Suprapubic skin (tissue), 4 donors: ENCODE measurements around the gene MS4A5.

Experiments
- POLR2A ChIP-seq, 2 donors: fragments of 450-650 bp; IDR thresholded peaks; one replicate each; pipeline ENCODE4 v1.6.1; 2017; ENCODE audit warnings: antibody characterized with exemption in 2 of 2, mild to moderate bottlenecking in 2 of 2, moderate library complexity in 2 of 2
- POLR2AphosphoS5 ChIP-seq, 3 donors: sonication (generic); formaldehyde crosslinking; IDR thresholded peaks; one replicate each; pipeline ENCODE4 v1.6.1; 2017; ENCODE audit warnings: antibody characterized with exemption in 3 of 3
- TF ChIP-seq, protein P1 (sequence below), 2 donors: fragments of 200-600 bp in 1 of 2; fragments of 450-650 bp in 1 of 2; sonication (generic) in 1 of 2; IDR thresholded peaks; one replicate each; pipeline ENCODE4 v1.5.1; 2016 to 2019; ENCODE audit warnings: antibody characterized with exemption in 2 of 2, mild to moderate bottlenecking in 1 of 2, moderate library complexity in 1 of 2

DNA sequence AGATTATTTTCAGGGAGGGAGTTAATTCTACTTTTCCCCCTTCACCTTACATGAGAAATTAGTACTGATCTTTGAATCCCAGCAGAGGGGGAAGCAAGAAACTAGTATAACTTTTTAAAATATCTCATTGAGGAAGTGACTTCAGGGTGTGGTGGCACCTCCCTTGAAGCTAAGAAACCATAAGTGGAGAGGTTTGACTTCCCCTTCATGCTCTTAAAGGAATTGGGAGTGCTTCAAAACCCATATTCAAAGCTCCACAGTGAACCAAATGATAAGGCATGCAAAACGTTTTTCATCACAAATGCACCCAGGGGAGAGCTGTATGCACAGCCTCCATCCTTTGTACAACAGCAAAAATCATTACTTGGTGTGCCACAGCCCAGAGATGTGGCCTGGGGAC is 32.6 kb upstream of the MS4A5 start:
- TF ChIP-seq POLR2A (IDR thresholded peaks at IDR 0.05) (no peak), POLR2AphosphoS5 (IDR thresholded peaks at IDR 0.05) (no peak)
- TF ChIP-seq, protein P1, sequence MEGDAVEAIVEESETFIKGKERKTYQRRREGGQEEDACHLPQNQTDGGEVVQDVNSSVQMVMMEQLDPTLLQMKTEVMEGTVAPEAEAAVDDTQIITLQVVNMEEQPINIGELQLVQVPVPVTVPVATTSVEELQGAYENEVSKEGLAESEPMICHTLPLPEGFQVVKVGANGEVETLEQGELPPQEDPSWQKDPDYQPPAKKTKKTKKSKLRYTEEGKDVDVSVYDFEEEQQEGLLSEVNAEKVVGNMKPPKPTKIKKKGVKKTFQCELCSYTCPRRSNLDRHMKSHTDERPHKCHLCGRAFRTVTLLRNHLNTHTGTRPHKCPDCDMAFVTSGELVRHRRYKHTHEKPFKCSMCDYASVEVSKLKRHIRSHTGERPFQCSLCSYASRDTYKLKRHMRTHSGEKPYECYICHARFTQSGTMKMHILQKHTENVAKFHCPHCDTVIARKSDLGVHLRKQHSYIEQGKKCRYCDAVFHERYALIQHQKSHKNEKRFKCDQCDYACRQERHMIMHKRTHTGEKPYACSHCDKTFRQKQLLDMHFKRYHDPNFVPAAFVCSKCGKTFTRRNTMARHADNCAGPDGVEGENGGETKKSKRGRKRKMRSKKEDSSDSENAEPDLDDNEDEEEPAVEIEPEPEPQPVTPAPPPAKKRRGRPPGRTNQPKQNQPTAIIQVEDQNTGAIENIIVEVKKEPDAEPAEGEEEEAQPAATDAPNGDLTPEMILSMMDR (IDR thresholded peaks at IDR 0.05) = no peak
